Measurements from ENCODE around the gene RAB8B.

GRCh38 chr15:63172376-63172775 is 17.0 kb upstream of the RAB8B start:
- no peak for TF ChIP-seq CTCF (conservative IDR thresholded peaks at IDR 0.05; ENCODE audit: low read depth, low read length)
- TF ChIP-seq EZH2 (IDR thresholded peaks at IDR 0.05; ENCODE audit: low read length, unreplicated experiment): no peak
- no peak for TF ChIP-seq EZH2phosphoT487 (IDR thresholded peaks at IDR 0.05; ENCODE audit: borderline replicate concordance, low read length)
